ENCODE data around the gene GTF2H3.

The GTF2H3 gene

GRCh38 chr12:123645878-123646277 is 12.2 kb downstream of the GTF2H3 start:
- DNase-seq, result no peak

GRCh38 chr12:123648401-123648800 is 14.8 kb downstream of the GTF2H3 start:
- DNase-seq, result no peak

GRCh38 chr12:123654129-123654701 is 20.6 kb downstream of the GTF2H3 start:
- DNase-seq, result no peak

DNA sequence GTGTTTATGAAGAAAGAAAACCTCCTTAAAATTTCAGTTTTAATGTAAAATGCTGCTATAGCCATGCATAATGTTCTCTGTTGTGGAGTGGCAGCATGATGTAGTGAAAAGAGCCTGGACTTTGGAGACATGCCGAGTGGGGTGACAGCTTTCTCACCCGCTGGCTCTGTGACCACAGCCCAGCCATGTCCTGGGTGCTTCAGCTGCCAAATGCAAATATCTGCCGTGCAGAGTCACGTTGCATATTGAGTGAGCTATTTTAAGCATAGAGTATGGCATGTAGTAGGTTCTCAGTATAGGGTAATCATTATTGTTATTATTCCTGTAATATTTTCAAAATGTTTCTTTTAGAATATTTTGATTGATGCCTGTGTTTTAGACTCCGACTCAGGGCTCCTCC is 21.8 kb downstream of the GTF2H3 start:
- no peak for DNase-seq

- no peak for DNase-seq
Measured at GRCh38 chr12:123656392-123656791, 22.8 kb downstream of the GTF2H3 start.

DNA sequence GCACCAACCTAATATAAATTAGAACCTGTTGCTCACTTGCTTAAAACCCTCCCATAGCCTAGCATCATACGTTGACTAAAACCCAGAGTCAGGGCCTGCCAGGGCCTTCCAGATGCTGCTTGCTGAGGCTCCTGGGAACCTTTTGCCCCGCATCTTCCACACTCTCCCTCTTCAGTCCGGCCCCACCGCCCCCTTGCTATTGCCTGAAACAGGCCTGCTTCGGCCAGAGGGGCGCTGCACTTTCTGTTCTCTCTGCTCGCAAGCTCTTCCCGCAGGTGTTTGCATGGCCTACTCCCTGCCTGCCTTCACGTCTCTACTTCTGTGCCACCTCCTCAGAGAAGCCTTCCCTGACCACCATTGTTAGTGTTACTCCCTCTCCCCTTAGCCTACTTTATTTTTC is 23.6 kb downstream of the GTF2H3 start:
- DNase-seq, result no peak

DNA sequence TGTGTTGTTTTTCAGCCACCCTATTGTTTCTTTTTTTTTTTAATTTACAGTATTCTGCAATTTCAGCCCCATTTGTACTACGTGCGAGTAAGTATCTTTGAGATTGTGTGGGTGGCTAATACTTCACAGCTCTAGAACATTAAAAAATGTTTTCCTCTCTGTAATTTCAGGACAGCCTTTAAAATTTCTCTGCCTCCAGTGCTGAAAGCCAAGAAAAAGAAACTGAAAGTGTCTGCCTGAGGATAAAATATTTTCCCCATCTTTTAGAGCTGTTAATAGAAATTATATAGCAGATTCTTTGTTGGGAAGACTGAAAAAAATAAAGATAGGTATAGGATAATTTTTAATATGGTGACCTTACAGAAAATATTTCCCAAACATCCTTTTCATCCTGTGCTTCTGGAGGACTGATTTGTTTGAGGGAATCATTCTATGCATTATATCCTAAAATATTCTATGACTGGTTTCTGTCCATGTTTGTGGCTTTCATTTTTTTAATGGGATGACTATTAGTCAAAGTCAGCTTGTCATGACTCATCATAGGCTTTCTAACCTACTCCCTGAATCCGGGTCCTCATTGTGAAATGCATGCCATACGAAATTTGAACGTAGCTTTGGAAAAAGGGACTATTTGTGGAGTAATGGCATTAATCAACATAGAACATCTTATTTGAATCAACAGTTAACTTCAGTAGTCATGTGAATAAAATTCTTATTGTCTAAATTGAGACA is 26.5 kb downstream of the GTF2H3 start:
- peak; percentile 15 for DNase-seq

- no peak for DNase-seq
Measured at GRCh38 chr12:123667771-123668170, 34.1 kb downstream of the GTF2H3 start.

- peak; percentile 97 for DNase-seq
Measured at GRCh38 chr12:123670882-123671728, 37.5 kb downstream of the GTF2H3 start, which contains the start of gene TCTN2. TSS of gene TCTN2 (plus strand) at chr12:123671113. CDS start at chr12:123671241, 128 bp downstream.

DNA sequence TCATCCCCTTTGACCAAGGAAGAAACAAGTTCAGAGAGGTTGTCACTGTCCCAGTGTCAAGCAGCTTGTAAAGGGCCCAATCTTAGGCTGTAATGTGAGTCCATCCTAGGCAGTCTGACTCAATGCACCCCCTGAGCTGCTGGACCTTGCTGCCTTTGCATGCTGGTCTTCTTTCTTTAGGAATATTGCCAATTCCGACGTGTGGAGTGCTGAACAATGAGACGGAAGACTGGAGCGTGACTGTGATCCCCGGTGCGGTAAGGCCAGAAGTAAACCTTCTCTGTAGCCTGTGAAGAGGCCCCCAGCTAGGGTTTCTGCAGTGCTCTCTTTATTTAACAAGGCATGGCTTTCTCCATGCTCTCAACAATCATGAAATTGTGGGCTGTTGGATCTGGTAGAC is 38.2 kb downstream of the GTF2H3 start:
- DNase-seq, result no peak

- DNase-seq, result no peak
Measured at GRCh38 chr12:123675436-123675835, 41.8 kb downstream of the GTF2H3 start.

DNA sequence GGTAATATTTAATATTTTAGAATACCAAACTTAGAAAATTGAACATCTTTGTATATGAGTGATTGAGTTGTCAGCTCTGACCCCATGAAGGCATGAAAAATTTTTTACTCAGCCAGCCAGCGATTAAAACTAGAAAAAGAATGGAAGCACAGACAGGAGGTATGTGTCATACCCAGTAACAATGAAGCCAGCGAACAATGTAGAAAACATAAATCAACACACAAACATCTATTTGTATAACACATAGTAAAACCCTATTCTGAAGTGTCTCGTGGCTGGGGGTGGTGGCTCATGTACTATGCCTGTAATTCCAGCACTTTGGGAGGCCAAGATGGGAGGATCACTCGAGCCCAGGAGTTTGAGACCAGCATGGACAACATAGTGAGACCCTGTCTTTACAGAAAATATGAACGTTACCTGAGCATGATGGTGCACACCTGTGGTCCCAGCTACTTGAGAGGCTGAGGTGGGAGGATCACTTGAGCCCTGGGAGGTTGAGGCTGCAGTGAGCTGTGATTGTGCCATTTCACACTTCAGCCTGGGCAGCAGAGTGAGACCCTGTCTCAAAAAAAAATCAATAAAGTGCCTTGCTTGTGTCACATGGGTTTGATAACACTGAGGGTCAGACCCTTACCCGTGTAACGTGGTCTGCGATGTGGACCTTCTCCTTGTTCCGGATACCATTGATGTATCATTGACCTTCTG is 43.1 kb downstream of the GTF2H3 start:
- no peak for DNase-seq

GRCh38 chr12:123678981-123679380 is 45.4 kb downstream of the GTF2H3 start:
- DNase-seq, result no peak

DNA sequence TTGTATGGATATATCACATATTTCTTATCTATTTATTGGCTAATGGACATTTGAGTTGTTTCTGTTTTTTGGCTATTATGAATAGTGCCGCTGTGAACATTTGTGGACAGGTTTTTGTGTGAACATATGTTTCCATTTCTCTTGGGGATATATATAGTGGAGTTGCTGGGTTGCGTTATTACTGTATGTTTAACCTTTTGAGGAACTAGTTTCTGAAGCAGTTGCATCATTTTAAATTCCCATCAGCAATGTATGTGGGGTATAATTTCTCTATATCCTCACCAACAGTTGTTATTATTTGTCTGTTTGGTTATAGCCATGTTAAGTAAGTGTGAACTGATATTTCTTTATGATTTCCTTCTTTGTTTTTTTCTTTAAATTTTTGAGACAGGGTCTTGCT is 48.0 kb downstream of the GTF2H3 start:
- DNase-seq, result no peak

- DNase-seq, result no peak
Measured at GRCh38 chr12:123683964-123684363, 50.3 kb downstream of the GTF2H3 start.

GRCh38 chr12:123686636-123687190 is 53.1 kb downstream of the GTF2H3 start:
- DNase-seq, result no peak

DNA sequence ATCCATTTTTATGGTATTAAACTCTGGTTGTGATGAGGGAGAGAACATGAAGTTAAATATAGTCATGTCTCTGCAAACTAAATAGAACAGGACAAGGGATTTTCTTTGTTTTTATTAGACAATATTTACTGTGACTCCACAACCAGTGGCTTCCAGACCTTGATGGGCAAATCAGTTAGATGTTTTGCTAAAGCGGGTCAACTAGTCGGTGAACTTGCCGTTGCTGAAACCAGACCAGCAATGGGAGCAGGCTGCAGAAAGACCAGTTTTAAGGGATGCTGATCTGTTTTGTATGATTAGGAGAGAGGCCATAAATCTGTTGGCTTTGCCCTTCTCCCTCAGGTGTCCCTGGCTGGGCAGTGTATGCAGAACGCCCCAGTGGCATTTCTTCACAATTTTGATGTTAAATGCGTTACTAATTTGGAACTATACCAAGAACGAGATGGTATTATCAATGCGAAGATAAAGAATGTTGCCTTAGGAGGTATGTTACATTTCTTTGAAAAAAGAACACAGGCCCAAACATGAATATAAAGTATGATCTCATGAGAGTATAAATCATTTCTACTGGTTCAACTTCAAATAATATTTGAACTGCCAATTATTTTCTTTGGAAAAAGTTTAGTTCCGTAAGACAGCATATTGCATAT is 56.7 kb downstream of the GTF2H3 start:
- no peak for DNase-seq

- no peak for DNase-seq
Measured at GRCh38 chr12:123696207-123696606, 62.6 kb downstream of the GTF2H3 start.

DNA sequence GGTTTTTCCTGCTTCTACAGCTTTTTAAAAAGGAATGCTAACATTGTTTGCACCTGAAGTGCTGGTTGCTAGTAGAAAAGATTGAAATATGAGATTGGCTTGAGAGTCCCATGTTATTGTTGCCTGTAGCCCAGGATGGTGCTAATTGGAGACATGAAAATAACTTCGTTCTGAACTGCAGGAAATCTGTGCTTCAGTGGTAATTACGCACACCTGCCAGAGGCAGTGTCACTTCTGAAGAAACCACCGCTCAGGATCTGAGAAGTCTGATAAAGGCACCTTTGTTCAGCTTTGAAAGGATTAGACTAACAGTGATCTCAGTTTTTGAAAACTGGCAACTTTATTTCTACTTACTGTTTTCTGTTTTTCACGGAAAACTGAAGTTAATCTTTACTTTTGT is 63.0 kb downstream of the GTF2H3 start:
- no peak for DNase-seq

- no peak for DNase-seq
Measured at GRCh38 chr12:123705935-123706334, 72.3 kb downstream of the GTF2H3 start.

- DNase-seq, result no peak
Measured at GRCh38 chr12:123707466-123707865, 73.8 kb downstream of the GTF2H3 start.

Measured in activated CD4-positive, alpha-beta T cell treated with anti-CD3 and anti-CD28 coated beads, Interleukin-2, Interleukin-6, amounts not matched to agents 100 ng/mL and 50 ng/mL, durations not matched to agents 16 hours and 8 hours (primary cell).